Measurements from ENCODE around the gene EEIG2.

EEIG2 gene

DNA sequence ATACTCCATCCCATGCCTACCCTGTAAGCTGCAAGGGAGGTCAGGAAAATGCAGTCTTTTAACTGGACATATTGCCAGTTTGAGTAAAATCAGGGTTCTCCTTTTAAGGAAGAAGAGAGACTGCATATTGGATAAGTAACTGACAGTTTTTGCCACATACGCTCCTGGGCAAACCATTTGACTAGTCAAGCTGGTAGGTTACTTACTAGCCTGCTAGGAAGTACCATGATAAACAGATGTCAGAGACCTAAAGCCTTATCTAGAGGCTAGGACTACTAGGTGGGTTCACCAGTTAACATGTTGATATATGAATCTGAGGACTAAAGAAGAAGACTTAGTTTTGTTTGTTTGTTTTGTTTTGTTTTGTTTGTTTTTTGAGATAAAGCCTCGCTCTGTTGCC lies 33.5 kb downstream of the EEIG2 start:
- Histone ChIP-seq H3K4me1 (ENCODE audit: control insufficient read depth, insufficient read depth, low read length, poor library complexity, severe bottlenecking) (peaks cover 22% of the 10 kb centered on the region), H3K27ac (ENCODE audit: insufficient read depth, low read length, poor library complexity, severe bottlenecking) (no peak overlapping the region), H3K27me3 (replicated peaks; ENCODE audit: control insufficient read depth, insufficient read depth, low read length, poor library complexity, severe bottlenecking) (no peaks in the 10 kb centered on the region), H3K36me3 (ENCODE audit: control insufficient read depth, insufficient read depth, low read length) (no peaks in the 10 kb centered on the region), H3K4me3 (ENCODE audit: insufficient read depth, low read depth, low read length, poor library complexity, severe bottlenecking) (no peak overlapping the region), H3K9me3 (ENCODE audit: control insufficient read depth, low read length) (no peaks in the 10 kb centered on the region)
- DNase-seq = no peak

GRCh38 chr1:108595507-108595906 lies 35.6 kb downstream of the EEIG2 start:
- Histone ChIP-seq H3K4me1 (ENCODE audit: control insufficient read depth, insufficient read depth, low read length, poor library complexity, severe bottlenecking) (peaks cover 12% of the 10 kb centered on the region), H3K4me3 (ENCODE audit: insufficient read depth, low read depth, low read length, poor library complexity, severe bottlenecking) (no peak overlapping the region), H3K27me3 (replicated peaks; ENCODE audit: control insufficient read depth, insufficient read depth, low read length, poor library complexity, severe bottlenecking) (no peaks in the 10 kb centered on the region), H3K36me3 (ENCODE audit: control insufficient read depth, insufficient read depth, low read length) (peaks cover 5% of the 10 kb centered on the region), H3K27ac (ENCODE audit: insufficient read depth, low read length, poor library complexity, severe bottlenecking) (no peak overlapping the region), H3K9me3 (ENCODE audit: control insufficient read depth, low read length) (no peaks in the 10 kb centered on the region)
- no peak for DNase-seq

DNA sequence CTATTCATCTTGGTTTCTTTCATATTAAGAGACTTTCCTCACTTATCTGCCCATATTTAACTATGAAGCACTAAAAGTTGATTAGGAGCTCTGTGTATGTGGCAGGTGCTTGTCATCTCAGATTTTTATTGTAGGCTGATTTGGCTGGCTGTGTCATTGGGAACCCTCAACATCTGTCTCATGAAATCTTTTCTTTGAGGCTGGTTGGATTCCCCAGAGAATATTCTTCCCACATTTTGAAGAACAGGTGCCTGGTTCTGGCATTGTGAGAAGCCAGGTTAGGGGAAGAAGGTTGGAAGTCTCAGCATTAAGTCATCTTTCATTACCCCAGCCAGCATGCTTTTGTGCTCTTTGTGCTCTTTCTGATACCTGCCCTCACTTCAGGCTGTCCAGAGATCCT lies 37.1 kb downstream of the EEIG2 start:
- Histone ChIP-seq H3K27ac (ENCODE audit: insufficient read depth, low read length, poor library complexity, severe bottlenecking) (no peak overlapping the region), H3K4me1 (ENCODE audit: control insufficient read depth, insufficient read depth, low read length, poor library complexity, severe bottlenecking) (peaks cover 2% of the 10 kb centered on the region)
- DNase-seq = no peak

GRCh38 chr1:108598340-108598739 lies 38.4 kb downstream of the EEIG2 start:
- H3K27ac ChIP-seq (ENCODE audit: insufficient read depth, low read length, poor library complexity, severe bottlenecking) = no peak overlapping the region
- no peaks in the 10 kb centered on the region for H3K4me1 ChIP-seq (ENCODE audit: control insufficient read depth, insufficient read depth, low read length, poor library complexity, severe bottlenecking)
- no peak for DNase-seq
- H3K36me3 ChIP-seq (ENCODE audit: control insufficient read depth, insufficient read depth, low read length) = peaks cover 6% of the 10 kb centered on the region
- no peaks in the 10 kb centered on the region for H3K27me3 ChIP-seq (replicated peaks; ENCODE audit: control insufficient read depth, insufficient read depth, low read length, poor library complexity, severe bottlenecking)
- no peaks in the 10 kb centered on the region for H3K9me3 ChIP-seq (ENCODE audit: control insufficient read depth, low read length)
- no peak overlapping the region for H3K4me3 ChIP-seq (ENCODE audit: insufficient read depth, low read depth, low read length, poor library complexity, severe bottlenecking)

More for the DNA sequence above, 37.1 kb downstream of the EEIG2 start:
- Histone ChIP-seq H3K27me3 (replicated peaks; ENCODE audit: control insufficient read depth, insufficient read depth, low read length, poor library complexity, severe bottlenecking) (no peaks in the 10 kb centered on the region), H3K4me3 (ENCODE audit: insufficient read depth, low read depth, low read length, poor library complexity, severe bottlenecking) (no peak overlapping the region), H3K36me3 (ENCODE audit: control insufficient read depth, insufficient read depth, low read length) (peaks cover 6% of the 10 kb centered on the region), H3K9me3 (ENCODE audit: control insufficient read depth, low read length) (no peaks in the 10 kb centered on the region)

DNA sequence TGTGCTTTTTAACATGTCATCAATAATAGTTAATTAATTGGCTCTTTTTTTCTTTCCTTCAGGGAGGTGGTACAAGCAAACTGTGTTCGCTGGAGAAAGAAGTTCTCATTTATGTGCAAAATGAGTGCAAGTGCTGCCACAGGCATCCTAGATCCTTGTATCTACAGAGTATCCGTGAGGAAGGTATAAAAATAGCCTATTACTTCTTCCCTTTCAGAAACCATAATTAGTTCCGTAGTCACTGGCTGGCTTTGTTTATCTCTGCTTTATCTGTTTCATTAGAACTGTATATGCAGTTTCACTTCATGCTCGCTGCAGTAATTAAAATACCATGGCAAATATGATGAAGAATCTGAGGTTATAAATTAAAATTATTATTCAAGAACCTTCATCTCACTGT lies 40.6 kb downstream of the EEIG2 start:
- no peak overlapping the region for H3K4me3 ChIP-seq (ENCODE audit: insufficient read depth, low read depth, low read length, poor library complexity, severe bottlenecking)
- no peak for DNase-seq
- H3K9me3 ChIP-seq (ENCODE audit: control insufficient read depth, low read length) = no peaks in the 10 kb centered on the region
- no peak overlapping the region for H3K27ac ChIP-seq (ENCODE audit: insufficient read depth, low read length, poor library complexity, severe bottlenecking)
- no peaks in the 10 kb centered on the region for H3K27me3 ChIP-seq (replicated peaks; ENCODE audit: control insufficient read depth, insufficient read depth, low read length, poor library complexity, severe bottlenecking)
- H3K4me1 ChIP-seq (ENCODE audit: control insufficient read depth, insufficient read depth, low read length, poor library complexity, severe bottlenecking) = no peaks in the 10 kb centered on the region
- H3K36me3 ChIP-seq (ENCODE audit: control insufficient read depth, insufficient read depth, low read length) = peaks cover 6% of the 10 kb centered on the region

- H3K4me3 ChIP-seq (ENCODE audit: insufficient read depth, low read depth, low read length, poor library complexity, severe bottlenecking) = no peak overlapping the region
- no peaks in the 10 kb centered on the region for H3K9me3 ChIP-seq (ENCODE audit: control insufficient read depth, low read length)
- no peak overlapping the region for H3K27ac ChIP-seq (ENCODE audit: insufficient read depth, low read length, poor library complexity, severe bottlenecking)
- H3K4me1 ChIP-seq (ENCODE audit: control insufficient read depth, insufficient read depth, low read length, poor library complexity, severe bottlenecking) = no peaks in the 10 kb centered on the region
- H3K36me3 ChIP-seq (ENCODE audit: control insufficient read depth, insufficient read depth, low read length) = peaks cover 6% of the 10 kb centered on the region
- no peaks in the 10 kb centered on the region for H3K27me3 ChIP-seq (replicated peaks; ENCODE audit: control insufficient read depth, insufficient read depth, low read length, poor library complexity, severe bottlenecking)
- DNase-seq = no peak
Measured at GRCh38 chr1:108601708-108602410, 42.0 kb downstream of the EEIG2 start.

GRCh38 chr1:108605633-108606032 lies 45.7 kb downstream of the EEIG2 start:
- no peak for DNase-seq
- no peaks in the 10 kb centered on the region for H3K9me3 ChIP-seq (ENCODE audit: control insufficient read depth, low read length)
- H3K4me3 ChIP-seq (ENCODE audit: insufficient read depth, low read depth, low read length, poor library complexity, severe bottlenecking) = no peak overlapping the region
- no peaks in the 10 kb centered on the region for H3K27me3 ChIP-seq (replicated peaks; ENCODE audit: control insufficient read depth, insufficient read depth, low read length, poor library complexity, severe bottlenecking)
- no peaks in the 10 kb centered on the region for H3K4me1 ChIP-seq (ENCODE audit: control insufficient read depth, insufficient read depth, low read length, poor library complexity, severe bottlenecking)
- no peak overlapping the region for H3K27ac ChIP-seq (ENCODE audit: insufficient read depth, low read length, poor library complexity, severe bottlenecking)
- H3K36me3 ChIP-seq (ENCODE audit: control insufficient read depth, insufficient read depth, low read length) = peaks cover under 1% of the 10 kb centered on the region

GRCh38 chr1:108606478-108606877 lies 46.6 kb downstream of the EEIG2 start:
- no peak for DNase-seq
- no peak overlapping the region for H3K4me3 ChIP-seq (ENCODE audit: insufficient read depth, low read depth, low read length, poor library complexity, severe bottlenecking)
- no peaks in the 10 kb centered on the region for H3K27me3 ChIP-seq (replicated peaks; ENCODE audit: control insufficient read depth, insufficient read depth, low read length, poor library complexity, severe bottlenecking)
- H3K36me3 ChIP-seq (ENCODE audit: control insufficient read depth, insufficient read depth, low read length) = no peaks in the 10 kb centered on the region
- H3K4me1 ChIP-seq (ENCODE audit: control insufficient read depth, insufficient read depth, low read length, poor library complexity, severe bottlenecking) = no peaks in the 10 kb centered on the region
- no peaks in the 10 kb centered on the region for H3K9me3 ChIP-seq (ENCODE audit: control insufficient read depth, low read length)
- no peak overlapping the region for H3K27ac ChIP-seq (ENCODE audit: insufficient read depth, low read length, poor library complexity, severe bottlenecking)

DNA sequence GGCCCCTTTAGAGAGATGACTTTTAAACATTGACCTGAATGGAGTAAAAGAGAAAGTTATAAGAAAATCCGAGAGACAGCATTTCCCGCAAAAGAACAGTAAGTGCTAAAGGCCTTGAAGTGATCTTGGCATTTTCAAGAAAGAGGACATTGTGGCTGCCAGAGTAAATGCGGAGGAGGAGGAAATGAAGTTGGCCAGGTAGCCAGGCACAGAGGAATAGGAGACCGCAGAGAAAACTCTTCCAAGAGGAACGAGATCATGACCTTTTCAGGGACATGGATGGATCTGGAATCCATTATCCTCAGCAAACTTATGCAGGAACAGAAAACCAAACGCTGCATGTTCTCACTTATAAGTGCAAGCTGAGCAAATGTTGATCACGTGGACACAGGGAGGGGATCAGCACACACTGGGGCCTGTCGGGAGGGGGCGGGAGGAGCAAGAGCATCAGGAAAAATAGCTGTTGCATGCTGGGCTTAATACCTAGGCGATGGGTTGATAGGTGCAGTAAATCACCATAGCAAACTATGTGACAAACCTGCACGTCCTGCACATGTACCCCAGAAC lies 49.7 kb downstream of the EEIG2 start:
- no peak overlapping the region for H3K4me3 ChIP-seq (ENCODE audit: insufficient read depth, low read depth, low read length, poor library complexity, severe bottlenecking)
- DNase-seq = no peak
- H3K4me1 ChIP-seq (ENCODE audit: control insufficient read depth, insufficient read depth, low read length, poor library complexity, severe bottlenecking) = no peaks in the 10 kb centered on the region
- H3K36me3 ChIP-seq (ENCODE audit: control insufficient read depth, insufficient read depth, low read length) = peaks cover 7% of the 10 kb centered on the region
- H3K9me3 ChIP-seq (ENCODE audit: control insufficient read depth, low read length) = no peaks in the 10 kb centered on the region
- H3K27me3 ChIP-seq (replicated peaks; ENCODE audit: control insufficient read depth, insufficient read depth, low read length, poor library complexity, severe bottlenecking) = no peaks in the 10 kb centered on the region
- no peak overlapping the region for H3K27ac ChIP-seq (ENCODE audit: insufficient read depth, low read length, poor library complexity, severe bottlenecking)
